Smooth muscle cell (in vitro differentiated cells): ENCODE results near the gene NENF. TPM values are rescaled to one million over a fixed set of nuclear protein-coding genes. Genes with fewer than 3 reads are reported as not detected.

ENCODE experiments used
- DNase-seq: peaks from one replicate; lab custom pipeline; 2025; ENCODE audit not compliant: unreplicated experiment; lab: John Stamatoyannopoulos, UW
- H2AFZ ChIP-seq: fragments of 200-600 bp; sonication (generic); 2 replicates; pipeline ENCODE4 v1.6.0; 2016; ENCODE audit warnings: antibody characterized with exemption, low read depth, mild to moderate bottlenecking
- H3F3A ChIP-seq: fragments of 200-600 bp; sonication (generic); 2 replicates; pipeline ENCODE4 v1.6.0; 2017; ENCODE audit warnings: antibody characterized with exemption, low read depth
- H3K27ac ChIP-seq: fragments of 200-600 bp; sonication (generic); 2 replicates; pipeline ENCODE4 v1.5.1; 2016; ENCODE audit warnings: low read depth, mild to moderate bottlenecking
- H3K27me3 ChIP-seq: fragments of 200-600 bp; sonication (generic); 2 replicates; pipeline ENCODE4 v1.6.1; 2016; ENCODE audit warnings: low read depth, mild to moderate bottlenecking
- H3K36me3 ChIP-seq: fragments of 200-600 bp; sonication (generic); 2 replicates; pipeline ENCODE4 v1.5.1; 2016; ENCODE audit warnings: low read depth
- H3K4me1 ChIP-seq: fragments of 200-600 bp; sonication (generic); 2 replicates; pipeline ENCODE4 v1.5.1; 2016; ENCODE audit warnings: low read depth
- H3K4me2 ChIP-seq: fragments of 200-600 bp; sonication (generic); 2 replicates; pipeline ENCODE4 v1.6.0; 2016; ENCODE audit warnings: mild to moderate bottlenecking
- H3K4me3 ChIP-seq: fragments of 200-600 bp; sonication (generic); 2 replicates; pipeline ENCODE4 v1.5.1; 2016; ENCODE audit warnings: mild to moderate bottlenecking
- H3K79me2 ChIP-seq: fragments of 200-600 bp; sonication (generic); 2 replicates; pipeline ENCODE4 v1.6.0; 2016; ENCODE audit warnings: low read depth, mild to moderate bottlenecking
- H3K9ac ChIP-seq: fragments of 200-600 bp; sonication (generic); 2 replicates; pipeline ENCODE4 v1.6.0; 2016; ENCODE audit warnings: low read depth
- H3K9me3 ChIP-seq: fragments of 200-600 bp; sonication (generic); replicated peaks from 2 replicates; pipeline ENCODE4 v1.5.1; 2016; ENCODE audit warnings: low read depth
- H4K20me1 ChIP-seq: fragments of 200-600 bp; sonication (generic); 2 replicates; pipeline ENCODE4 v1.6.0; 2016; ENCODE audit warnings: low read depth
- WGBS: methylation state at CpG from one replicate; pipeline ENCODE4 v1.1.7; 2016; ENCODE audit warnings: low lambda C conversion rate; 5-methylcytosine and 5-hydroxymethylcytosine counted together
- polyA plus RNA-seq: library from polyadenylated mRNA; unstranded; fragments of >200 nt; fragmentation: Nextera tagmentation; extraction: Ambion mirVana; gene quantifications from 2 replicates; pipeline ENCODE4 v1.2.1, GENCODE V29; 2016
- total RNA-seq: library from RNA; depleted of rRNA; stranded (reverse); fragments of >200 nt; gene quantifications from 2 replicates; pipeline ENCODE4 v1.2.3, GENCODE V29; 2014
- TF ChIP-seq, protein P1 (sequence below): fragments of 200-600 bp; sonication (generic); IDR thresholded peaks from 2 replicates; pipeline ENCODE4 v1.5.1; 2017; ENCODE audit warnings: borderline replicate concordance, mild to moderate bottlenecking, antibody characterized with exemption; ENCODE audit not compliant: insufficient read depth, poor library complexity, severe bottlenecking

The NENF gene
- total and polyA plus RNA-seq, 2 experiments from 2014 or later, result 53.9 to 90.7 TPM

DNA sequence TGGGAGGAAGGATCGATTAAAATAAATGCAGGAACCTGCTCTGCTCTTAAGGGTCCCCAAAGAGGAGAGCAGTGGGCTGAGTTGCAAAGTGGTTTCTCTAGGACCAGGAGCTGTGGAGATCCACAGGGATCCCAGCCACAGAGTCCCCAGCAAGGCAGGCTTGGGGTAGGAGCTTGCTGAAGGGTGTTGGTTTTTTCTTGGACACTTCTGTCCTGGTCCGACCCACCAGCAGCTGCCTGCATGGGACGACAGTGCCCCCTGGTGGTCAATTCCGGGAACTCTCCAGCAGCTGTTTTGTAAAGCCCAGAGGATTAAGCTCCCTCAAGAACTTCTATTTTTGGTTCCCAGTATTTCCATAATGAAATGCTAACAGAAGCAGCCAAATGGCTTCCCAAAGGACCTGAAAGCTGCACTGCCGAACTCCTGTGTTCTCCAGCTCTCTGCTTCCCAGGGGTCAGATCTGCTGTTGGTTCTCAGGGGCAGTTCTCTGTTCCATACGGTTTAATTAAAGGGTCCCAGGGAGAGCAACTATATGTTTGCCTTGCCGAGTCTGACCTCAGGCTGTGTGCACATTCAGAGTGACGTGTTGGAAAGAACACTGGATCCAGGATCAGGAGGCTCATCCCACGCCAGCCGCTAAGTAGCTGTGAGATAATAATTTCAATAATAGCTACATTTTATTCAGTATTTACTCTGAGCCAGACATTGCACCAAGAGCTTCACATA lies 23.2 kb downstream of the NENF start:
- Histone ChIP-seq H3K4me3 (peak overlapping the region; percentile 30), H4K20me1 (no peaks in the 10 kb centered on the region), H3F3A (peaks cover 3% of the 10 kb centered on the region), H2AFZ (peak overlapping the region; percentile 96), H3K4me2 (peak overlapping the region; percentile 86), H3K79me2 (no peaks in the 10 kb centered on the region), H3K4me1 (no peaks in the 10 kb centered on the region), H3K9me3 (no peaks in the 10 kb centered on the region), H3K27ac (peak overlapping the region; percentile 70), H3K27me3 (no peaks in the 10 kb centered on the region), H3K9ac (peak overlapping the region; percentile 43), H3K36me3 (no peaks in the 10 kb centered on the region)
- DNase-seq, result peak; percentile 85
- 31% methylated on average over 10 of the region's 10 CpGs for WGBS
- TF ChIP-seq, protein P1, sequence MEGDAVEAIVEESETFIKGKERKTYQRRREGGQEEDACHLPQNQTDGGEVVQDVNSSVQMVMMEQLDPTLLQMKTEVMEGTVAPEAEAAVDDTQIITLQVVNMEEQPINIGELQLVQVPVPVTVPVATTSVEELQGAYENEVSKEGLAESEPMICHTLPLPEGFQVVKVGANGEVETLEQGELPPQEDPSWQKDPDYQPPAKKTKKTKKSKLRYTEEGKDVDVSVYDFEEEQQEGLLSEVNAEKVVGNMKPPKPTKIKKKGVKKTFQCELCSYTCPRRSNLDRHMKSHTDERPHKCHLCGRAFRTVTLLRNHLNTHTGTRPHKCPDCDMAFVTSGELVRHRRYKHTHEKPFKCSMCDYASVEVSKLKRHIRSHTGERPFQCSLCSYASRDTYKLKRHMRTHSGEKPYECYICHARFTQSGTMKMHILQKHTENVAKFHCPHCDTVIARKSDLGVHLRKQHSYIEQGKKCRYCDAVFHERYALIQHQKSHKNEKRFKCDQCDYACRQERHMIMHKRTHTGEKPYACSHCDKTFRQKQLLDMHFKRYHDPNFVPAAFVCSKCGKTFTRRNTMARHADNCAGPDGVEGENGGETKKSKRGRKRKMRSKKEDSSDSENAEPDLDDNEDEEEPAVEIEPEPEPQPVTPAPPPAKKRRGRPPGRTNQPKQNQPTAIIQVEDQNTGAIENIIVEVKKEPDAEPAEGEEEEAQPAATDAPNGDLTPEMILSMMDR, result peak; percentile 98

DNA sequence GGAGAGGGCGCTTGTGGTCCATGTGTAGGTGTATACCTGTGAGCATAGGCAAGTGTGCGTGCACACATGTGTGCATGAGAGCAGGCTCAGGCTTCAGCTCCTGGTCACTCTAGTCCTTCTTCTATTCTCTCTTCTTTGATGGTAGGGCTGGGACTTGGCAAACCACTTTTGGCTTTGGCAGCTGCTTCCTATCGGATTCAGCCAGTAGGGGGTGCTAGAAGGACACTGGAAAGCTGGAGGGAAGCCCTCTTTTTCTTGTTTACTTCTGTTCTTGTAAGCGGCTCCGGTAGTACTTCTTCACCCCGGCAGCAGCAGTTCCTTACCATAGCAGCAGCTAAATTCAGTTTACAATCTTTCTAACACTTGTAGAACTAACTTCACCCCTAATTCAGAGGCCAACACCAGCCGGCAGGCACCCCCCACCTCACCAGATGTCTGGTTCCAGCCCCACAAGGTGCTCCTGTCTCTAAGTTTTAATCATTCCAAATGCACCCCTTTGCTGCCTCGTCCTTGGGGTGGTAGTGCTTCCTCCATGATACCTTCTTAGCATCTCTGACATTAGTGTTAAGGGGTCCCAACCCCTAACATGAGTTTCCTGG lies 25.1 kb downstream of the NENF start:
- H3K27ac ChIP-seq, result no peak overlapping the region
- H2AFZ ChIP-seq, result no peak overlapping the region
- H3K4me3 ChIP-seq, result no peak overlapping the region
- WGBS, result 50% methylated on average over 8 of the region's 8 CpGs
- H3K4me2 ChIP-seq, result no peak overlapping the region
- TF ChIP-seq, protein P1, result peak; percentile 54
- H3K9ac ChIP-seq, result no peak overlapping the region
- H3K4me1 ChIP-seq, result no peaks in the 10 kb centered on the region
- H3K36me3 ChIP-seq, result no peaks in the 10 kb centered on the region
- no peaks in the 10 kb centered on the region for H3K27me3 ChIP-seq
- no peaks in the 10 kb centered on the region for H4K20me1 ChIP-seq
- no peaks in the 10 kb centered on the region for H3K79me2 ChIP-seq
- H3F3A ChIP-seq, result peaks cover 3% of the 10 kb centered on the region
- no peaks in the 10 kb centered on the region for H3K9me3 ChIP-seq
- DNase-seq, result no peak

DNA sequence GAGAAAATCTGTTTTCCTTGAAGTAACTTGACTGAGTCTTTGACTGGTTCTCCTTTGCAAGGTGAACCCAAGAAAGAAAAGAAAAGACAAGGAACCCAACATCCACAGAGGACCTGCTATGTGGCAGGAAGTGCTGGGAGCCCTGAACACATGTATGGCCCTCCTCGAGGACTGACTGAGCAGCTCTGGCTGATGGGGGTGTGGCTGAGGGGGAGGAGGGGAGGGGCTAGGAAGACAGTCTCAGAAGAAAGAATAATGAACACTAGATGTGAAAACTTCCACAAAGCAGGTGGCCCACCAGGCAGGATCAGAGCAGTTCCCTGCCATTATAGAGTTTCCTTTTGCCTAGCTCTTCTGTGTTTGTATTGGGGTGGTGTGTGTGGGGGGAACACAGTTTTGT lies 26.1 kb downstream of the NENF start:
- 62% methylated on average over 1 of the region's 1 CpG for WGBS
- peaks cover 3% of the 10 kb centered on the region for H3F3A ChIP-seq
- no peak overlapping the region for H3K4me2 ChIP-seq
- TF ChIP-seq, protein P1, result no peak
- no peaks in the 10 kb centered on the region for H3K9me3 ChIP-seq
- no peak overlapping the region for H2AFZ ChIP-seq
- H3K79me2 ChIP-seq, result no peaks in the 10 kb centered on the region
- H3K27me3 ChIP-seq, result no peaks in the 10 kb centered on the region
- H3K9ac ChIP-seq, result no peak overlapping the region
- no peak overlapping the region for H3K4me3 ChIP-seq
- no peaks in the 10 kb centered on the region for H3K4me1 ChIP-seq
- H3K27ac ChIP-seq, result no peak overlapping the region
- H3K36me3 ChIP-seq, result no peaks in the 10 kb centered on the region
- no peaks in the 10 kb centered on the region for H4K20me1 ChIP-seq
- no peak for DNase-seq
